Measurements from ENCODE around the gene TLCD3B.
"Not testable (repeated sequence)": the region's sequence is repeated elsewhere in the genome, so short reads cannot be mapped to it uniquely, and the experiment has no call there.

GRCh38 chr16:30012598-30012997, 18.5 kb downstream of the TLCD3B start:
- TF ChIP-seq EZH2 (IDR thresholded peaks at IDR 0.05); POLR2AphosphoS5 (IDR thresholded peaks at IDR 0.05; ENCODE audit: borderline replicate concordance, low read depth, low read length); FOXP2 (optimal IDR thresholded peaks at IDR 0.05; ENCODE audit: control extremely low read depth, extremely low read length, insufficient read depth): not testable (repeated sequence)

All from SK-N-MC (cell line).